Hindlimb muscle (tissue), 1 donor: ENCODE results near the gene GRM7. TPM values are rescaled to one million over a fixed set of nuclear protein-coding genes. Genes with fewer than 3 reads are reported as not detected.
A peak's percentile ranks its signal among the peaks of the same experiment; 100 is the strongest.

Experiments
- DNase-seq: peaks from one replicate; pipeline ENCODE4 v3.0.0-alpha.2; 2013
- polyA plus RNA-seq: library from polyadenylated mRNA; unstranded; fragments of 120-200 nt; gene quantifications from one replicate; pipeline ENCODE4 v1.2.1, GENCODE V29; 2013; ENCODE audit not compliant: insufficient read length

GRM7 gene
- polyA plus RNA-seq, 1 donor, result not detected

- no peak for DNase-seq
These were observed 879.5 kb downstream of the GRM7 start for GRCh38 chr3:7740458-7740857.

GRCh38 chr3:7744850-7745249 lies 883.9 kb downstream of the GRM7 start:
- DNase-seq, result no peak

GRCh38 chr3:7745711-7746110 lies 884.8 kb downstream of the GRM7 start:
- no peak for DNase-seq

GRCh38 chr3:7749931-7750695 lies 889.2 kb downstream of the GRM7 start:
- DNase-seq, result no peak

- no peak for DNase-seq
These were observed 891.1 kb downstream of the GRM7 start for GRCh38 chr3:7752005-7752404.

- DNase-seq, result peak; percentile 56
These were observed 893.9 kb downstream of the GRM7 start for GRCh38 chr3:7754653-7755441.

- no peak for DNase-seq
These were observed 898.7 kb downstream of the GRM7 start for GRCh38 chr3:7759630-7760029.

GRCh38 chr3:7760718-7761117 lies 899.8 kb downstream of the GRM7 start:
- DNase-seq, result no peak

- no peak for DNase-seq
These were observed 903.2 kb downstream of the GRM7 start for GRCh38 chr3:7764115-7764514.

- DNase-seq, result no peak
These were observed 905.6 kb downstream of the GRM7 start for GRCh38 chr3:7766530-7766929.

- DNase-seq, result no peak
These were observed 918.4 kb downstream of the GRM7 start for GRCh38 chr3:7779331-7779730.

GRCh38 chr3:7781395-7781794 lies 920.5 kb downstream of the GRM7 start:
- DNase-seq, result no peak

GRCh38 chr3:7787871-7788828 lies 927.2 kb downstream of the GRM7 start:
- no peak for DNase-seq

GRCh38 chr3:7788881-7789280 lies 928.0 kb downstream of the GRM7 start:
- no peak for DNase-seq

GRCh38 chr3:7789324-7789723 lies 928.4 kb downstream of the GRM7 start:
- no peak for DNase-seq

GRCh38 chr3:7790141-7790540 lies 929.2 kb downstream of the GRM7 start:
- DNase-seq, result no peak
